GM23338 (cell line): Measurements from ENCODE around the gene ST3GAL2. TPM values are rescaled to one million over a fixed set of nuclear protein-coding genes. Genes with fewer than 3 reads are reported as not detected.

Source experiments
- ATAC-seq: fragments of 200-7000 bp; cut with Tn5 transposase; 3 replicates; pipeline ENCODE4 v1.9.1; 2020
- DNase-seq: peaks from one replicate; pipeline ENCODE4 v3.0.0-alpha.2; 2015; ENCODE audit warnings: low spot score
- H2AFZ ChIP-seq: fragments of 200-600 bp; sonication (generic); 2 replicates; pipeline ENCODE4 v1.8.0; 2016; ENCODE audit warnings: antibody characterized with exemption, mild to moderate bottlenecking, moderate library complexity
- H3F3A ChIP-seq: fragments of 200-600 bp; sonication (generic); replicated peaks from 2 replicates; pipeline ENCODE4 v1.8.0; 2017; ENCODE audit warnings: antibody characterized with exemption, mixed run types, low read depth
- H3K27ac ChIP-seq: fragments of 200-600 bp; sonication (generic); 2 replicates; pipeline ENCODE4 v1.6.1; 2016; ENCODE audit warnings: low read depth
- H3K27me3 ChIP-seq: fragments of 200-600 bp; sonication (generic); 2 replicates; pipeline ENCODE4 v1.8.0; 2016; ENCODE audit warnings: mild to moderate bottlenecking, mixed run types, moderate library complexity; ENCODE audit not compliant: insufficient read depth
- H3K36me3 ChIP-seq: fragments of 200-600 bp; sonication (generic); 2 replicates; pipeline ENCODE4 v1.8.0; 2016; ENCODE audit warnings: mild to moderate bottlenecking; ENCODE audit not compliant: insufficient read depth
- H3K4me1 ChIP-seq: fragments of 200-600 bp; sonication (generic); 2 replicates; pipeline ENCODE4 v1.8.0; 2016; ENCODE audit warnings: mild to moderate bottlenecking, moderate library complexity; ENCODE audit not compliant: insufficient read depth
- H3K4me2 ChIP-seq: fragments of 200-600 bp; sonication (generic); 2 replicates; pipeline ENCODE4 v1.7.1; 2017; ENCODE audit warnings: mixed run types
- H3K4me3 ChIP-seq: fragments of 200-600 bp; sonication (generic); 2 replicates; pipeline ENCODE4 v1.6.1; 2016; ENCODE audit warnings: mixed run types
- H3K79me2 ChIP-seq: fragments of 200-600 bp; sonication (generic); replicated peaks from 2 replicates; pipeline ENCODE4 v1.8.0; 2017; ENCODE audit warnings: mild to moderate bottlenecking; ENCODE audit not compliant: insufficient read depth
- H3K9me2 ChIP-seq: fragments of 200-600 bp; sonication (generic); 2 replicates; pipeline ENCODE4 v1.8.0; 2017; ENCODE audit not compliant: insufficient read depth
- H4K20me1 ChIP-seq: fragments of 200-600 bp; sonication (generic); replicated peaks from 2 replicates; pipeline ENCODE4 v1.8.0; 2017; ENCODE audit warnings: mild to moderate bottlenecking; ENCODE audit not compliant: insufficient read depth
- H3K27ac Mint-ChIP-seq: 2 replicates; pipeline ENCODE4 v1.8.0; 2020; ENCODE audit warnings: inconsistent platforms, mild to moderate bottlenecking, moderate library complexity, mixed read lengths
- H3K27me3 Mint-ChIP-seq: 3 replicates; pipeline ENCODE4 v1.8.0; 2022; ENCODE audit warnings: low read depth, mild to moderate bottlenecking, moderate library complexity, mixed read lengths, inconsistent platforms; ENCODE audit not compliant: insufficient read depth, poor library complexity
- H3K36me3 Mint-ChIP-seq: 3 replicates; pipeline ENCODE4 v1.8.0; 2021; ENCODE audit warnings: low read depth, mild to moderate bottlenecking, inconsistent platforms, moderate library complexity, mixed read lengths
- H3K4me1 Mint-ChIP-seq: 3 replicates; pipeline ENCODE4 v1.8.0; 2020; ENCODE audit warnings: mild to moderate bottlenecking, inconsistent platforms, mixed read lengths
- H3K4me3 Mint-ChIP-seq: 3 replicates; pipeline ENCODE4 v1.8.0; 2021; ENCODE audit warnings: moderate library complexity, mild to moderate bottlenecking, inconsistent platforms, mixed read lengths
- H3K9me3 Mint-ChIP-seq: 3 replicates; pipeline ENCODE4 v1.8.0; 2020; ENCODE audit warnings: moderate library complexity, mild to moderate bottlenecking, inconsistent platforms, mixed read lengths
- REST ChIP-seq: IDR thresholded peaks from one replicate; pipeline ENCODE4 v1.6.1; 2018; ENCODE audit warnings: antibody characterized with exemption; ENCODE audit not compliant: unreplicated experiment
- ZNF114 ChIP-seq: fragments of 250-450 bp; sonication (Bioruptor Pico); IDR thresholded peaks from 2 replicates; pipeline ENCODE4 v1.5.0; 2020; ENCODE audit warnings: mild to moderate bottlenecking, moderate library complexity
- ZNF462 ChIP-seq: fragments of 250-450 bp; sonication (Bioruptor Pico); IDR thresholded peaks from 2 replicates; pipeline ENCODE4 v1.5.0; 2020; ENCODE audit warnings: mild to moderate bottlenecking, moderate library complexity
- polyA plus RNA-seq: library from polyadenylated mRNA; unstranded; fragments of >200 nt; fragmentation: Nextera tagmentation; extraction: Ambion mirVana; gene quantifications from 2 replicates; pipeline ENCODE4 v1.2.1, GENCODE V29; 2016
- total RNA-seq: library from RNA; depleted of rRNA; stranded (reverse); fragments of >200 nt; shearing (Covaris generic); gene quantifications from 2 replicates; pipeline ENCODE4 v1.2.3, GENCODE V29; 2014

The ST3GAL2 gene
- total and polyA plus RNA-seq, 2 experiments from 2014 or later = 12.3 to 39.8 TPM

GRCh38 chr16:70440009-70440692 lies 1.3 kb upstream of the ST3GAL2 start:
- Mint-ChIP-seq H3K4me3 (peak overlapping the region; percentile 80), H3K36me3 (no peaks in the 10 kb centered on the region; the same call in 2 of the 3 replicates), H3K27ac (no peak overlapping the region), H3K27me3 (peaks cover 15% of the 10 kb centered on the region), H3K9me3 (no peaks in the 10 kb centered on the region), H3K4me1 (peaks cover 32% of the 10 kb centered on the region)
- peak overlapping the region; percentile 98 for H3K4me2 ChIP-seq
- H3K4me3 ChIP-seq = peak overlapping the region; percentile 94
- no peaks in the 10 kb centered on the region for H3K27me3 ChIP-seq
- TF ChIP-seq ZNF462 (CRISPR knock-in tag) = no peak
- TF ChIP-seq REST = no peak
- TF ChIP-seq ZNF114 (CRISPR knock-in tag) = no peak
- H3K36me3 ChIP-seq = no peaks in the 10 kb centered on the region
- H3F3A ChIP-seq = peaks cover 19% of the 10 kb centered on the region
- DNase-seq (no peak), ATAC-seq (no peak)
- peaks cover 31% of the 10 kb centered on the region for H3K79me2 ChIP-seq
- peaks cover 28% of the 10 kb centered on the region for H3K4me1 ChIP-seq
- no peaks in the 10 kb centered on the region for H3K9me2 ChIP-seq
- H3K27ac ChIP-seq = no peak overlapping the region; the same call in 1 of the 2 replicates
- H4K20me1 ChIP-seq = peaks cover 10% of the 10 kb centered on the region; the same call in 1 of the 2 replicates
- H2AFZ ChIP-seq = peak overlapping the region; percentile 96; the same call in 1 of the 2 replicates
